Coronary artery (tissue), 2 donors: ENCODE measurements around the gene METTL25B.
"Not testable (repeated sequence)": the region's sequence is repeated elsewhere in the genome, so short reads cannot be mapped to it uniquely, and the experiment has no call there.

Experiments
- DNase-seq: peaks from one replicate; pipeline ENCODE4 v3.0.0-alpha.2; 2017; ENCODE audit warnings: low spot score
- H3K27ac ChIP-seq, 2 donors: fragments of 200-600 bp; sonication (generic); one replicate each; pipeline ENCODE4 v1.5.1; 2016 to 2019
- H3K4me3 ChIP-seq: fragments of 200-600 bp; sonication (generic); 2 replicates; pipeline ENCODE4 v1.5.1; 2016; ENCODE audit warnings: mild to moderate bottlenecking, moderate library complexity
- CTCF ChIP-seq: fragments of 200-600 bp; sonication (generic); IDR thresholded peaks from one replicate; pipeline ENCODE4 v1.5.1; 2019; ENCODE audit warnings: antibody characterized with exemption

The METTL25B gene

GRCh38 chr1:156755527-156755950, 27.3 kb downstream of the METTL25B start:
- DNase-seq: no peak
- H3K4me3 ChIP-seq: no peak overlapping the region
- no peak overlapping the region for H3K27ac ChIP-seq
- no peak for TF ChIP-seq CTCF

GRCh38 chr1:156756355-156756754, 28.1 kb downstream of the METTL25B start:
- no peak for DNase-seq
- Histone ChIP-seq H3K4me3 (no peak overlapping the region), H3K27ac (no peak overlapping the region)
- no peak for TF ChIP-seq CTCF

GRCh38 chr1:156757572-156758253, 29.4 kb downstream of the METTL25B start:
- H3K27ac ChIP-seq, H3K4me3 ChIP-seq, DNase-seq: not testable (repeated sequence)

GRCh38 chr1:156760092-156760795, 32.0 kb downstream of the METTL25B start:
- no peak for TF ChIP-seq CTCF
- DNase-seq: no peak
- Histone ChIP-seq H3K27ac (no peak overlapping the region), H3K4me3 (no peak overlapping the region)

- Histone ChIP-seq H3K27ac (no peak overlapping the region), H3K4me3 (no peak overlapping the region)
- no peak for DNase-seq
- no peak for TF ChIP-seq CTCF
Measured at GRCh38 chr1:156760796-156761104, 32.5 kb downstream of the METTL25B start.

- H3K27ac ChIP-seq, H3K4me3 ChIP-seq, DNase-seq: not testable (repeated sequence)
Measured at GRCh38 chr1:156765136-156765535, 36.9 kb downstream of the METTL25B start.

- Histone ChIP-seq H3K4me3 (no peak overlapping the region), H3K27ac (no peak overlapping the region)
- no peak for DNase-seq
- no peak for TF ChIP-seq CTCF
Measured at GRCh38 chr1:156765666-156766065, 37.4 kb downstream of the METTL25B start.
